ENCODE data around the gene CD99. TPM values are rescaled to one million over a fixed set of nuclear protein-coding genes. Genes with fewer than 3 reads are reported as not detected.
"Not testable (repeated sequence)": the region's sequence is repeated elsewhere in the genome, so short reads cannot be mapped to it uniquely, and the experiment has no call there.

Gene CD99
- total RNA-seq, 2 experiments from 2014 or later = 261 to 314 TPM

DNA sequence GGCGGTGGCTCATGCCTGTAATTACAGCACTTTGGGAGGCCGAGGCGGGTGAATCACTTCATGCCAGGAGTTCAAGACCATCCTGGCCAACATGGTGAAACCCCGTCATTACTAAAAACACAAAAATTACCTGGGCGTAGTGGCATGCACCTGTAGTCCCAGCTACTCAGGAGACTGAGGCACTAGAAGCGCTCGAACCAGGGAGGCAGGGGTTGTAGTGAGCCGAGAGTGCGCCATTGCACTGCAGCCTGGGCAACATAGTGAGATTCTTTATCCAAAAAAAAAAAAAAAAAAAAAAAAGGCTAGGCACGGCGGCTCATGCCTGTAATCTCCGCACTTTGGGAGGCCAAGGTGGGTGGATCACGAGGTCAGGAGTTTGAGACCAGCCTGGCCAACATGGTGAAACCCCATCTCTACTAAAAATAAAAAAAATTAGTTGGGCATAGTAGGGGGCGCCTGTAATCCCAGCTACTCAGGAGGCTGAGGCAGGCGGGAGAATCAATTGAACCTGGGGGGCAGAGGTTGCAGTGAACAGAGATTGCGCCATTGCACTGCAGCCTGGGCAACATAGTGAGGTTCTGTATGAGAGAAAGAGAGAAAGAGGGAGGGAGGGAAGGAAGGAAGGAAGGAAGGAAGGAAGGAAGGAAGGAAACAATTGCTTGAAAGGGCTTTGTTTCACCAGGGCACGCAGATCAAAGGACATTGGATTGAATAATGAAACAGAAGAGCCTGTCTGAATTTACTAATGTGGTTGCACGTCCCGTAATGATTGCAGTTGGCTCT, 73.9 kb downstream of the CD99 start:
- CTCF ChIA-PET; DNase-seq; H3K27me3 Mint-ChIP-seq; POLR2A ChIA-PET; H3K4me3 Mint-ChIP-seq; H3K27ac Mint-ChIP-seq; H3K9me3 Mint-ChIP-seq; H3K4me1 Mint-ChIP-seq; H3K36me3 Mint-ChIP-seq (ENCODE audit: low read depth): not testable (repeated sequence)

DNA sequence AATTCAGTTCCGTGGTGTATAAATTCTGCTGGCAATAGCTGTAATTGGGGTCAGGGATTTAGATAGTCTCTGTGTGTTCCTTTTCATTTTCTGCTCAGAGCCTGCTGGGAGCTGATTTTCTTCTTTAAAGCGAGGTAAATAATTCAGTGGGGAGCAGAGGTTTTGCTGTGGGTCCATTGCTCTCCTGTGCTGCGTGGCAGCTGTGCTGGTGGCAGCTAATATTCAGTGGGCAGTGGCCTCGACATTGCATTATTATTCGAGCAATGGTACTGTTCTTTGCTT, 74.4 kb downstream of the CD99 start:
- H3K9me3 Mint-ChIP-seq = peaks cover 5% of the 10 kb centered on the region
- no peaks in the 10 kb centered on the region for H3K27me3 Mint-ChIP-seq
- no peak overlapping the region for H3K4me3 Mint-ChIP-seq
- no peaks in the 10 kb centered on the region for H3K4me1 Mint-ChIP-seq
- no peaks in the 10 kb centered on the region for H3K36me3 Mint-ChIP-seq (ENCODE audit: low read depth)
- ChIA-PET CTCF (no interaction called here), POLR2A (no interaction called here)
- DNase-seq = no peak
- H3K27ac Mint-ChIP-seq = no peak overlapping the region

DNA sequence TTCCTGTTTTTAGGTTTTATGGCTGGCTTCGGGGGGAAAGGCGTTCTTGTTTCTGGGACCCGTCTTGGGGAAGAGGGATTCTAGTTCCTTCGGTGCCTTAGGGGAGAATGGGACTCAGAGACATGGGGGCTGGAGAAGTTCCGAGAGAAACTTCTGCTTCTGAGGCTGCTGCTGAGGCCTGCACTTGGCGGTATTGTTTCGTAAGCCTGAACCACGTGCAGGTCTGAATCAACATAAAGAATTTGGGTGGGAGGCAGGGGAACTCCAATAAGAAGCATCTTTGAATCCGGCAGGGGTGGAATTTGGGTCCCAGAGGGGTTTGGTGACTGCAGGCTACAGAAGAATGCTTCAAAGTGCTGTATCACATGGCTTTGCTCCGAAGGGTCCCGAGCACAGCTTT, 75.8 kb downstream of the CD99 start:
- ChIA-PET POLR2A (no interaction called here), CTCF (no interaction called here)
- Mint-ChIP-seq H3K27ac (no peak overlapping the region), H3K36me3 (ENCODE audit: low read depth) (no peaks in the 10 kb centered on the region), H3K4me1 (no peaks in the 10 kb centered on the region), H3K9me3 (peaks cover 7% of the 10 kb centered on the region), H3K27me3 (no peaks in the 10 kb centered on the region), H3K4me3 (no peak overlapping the region)
- no peak for DNase-seq

DNA sequence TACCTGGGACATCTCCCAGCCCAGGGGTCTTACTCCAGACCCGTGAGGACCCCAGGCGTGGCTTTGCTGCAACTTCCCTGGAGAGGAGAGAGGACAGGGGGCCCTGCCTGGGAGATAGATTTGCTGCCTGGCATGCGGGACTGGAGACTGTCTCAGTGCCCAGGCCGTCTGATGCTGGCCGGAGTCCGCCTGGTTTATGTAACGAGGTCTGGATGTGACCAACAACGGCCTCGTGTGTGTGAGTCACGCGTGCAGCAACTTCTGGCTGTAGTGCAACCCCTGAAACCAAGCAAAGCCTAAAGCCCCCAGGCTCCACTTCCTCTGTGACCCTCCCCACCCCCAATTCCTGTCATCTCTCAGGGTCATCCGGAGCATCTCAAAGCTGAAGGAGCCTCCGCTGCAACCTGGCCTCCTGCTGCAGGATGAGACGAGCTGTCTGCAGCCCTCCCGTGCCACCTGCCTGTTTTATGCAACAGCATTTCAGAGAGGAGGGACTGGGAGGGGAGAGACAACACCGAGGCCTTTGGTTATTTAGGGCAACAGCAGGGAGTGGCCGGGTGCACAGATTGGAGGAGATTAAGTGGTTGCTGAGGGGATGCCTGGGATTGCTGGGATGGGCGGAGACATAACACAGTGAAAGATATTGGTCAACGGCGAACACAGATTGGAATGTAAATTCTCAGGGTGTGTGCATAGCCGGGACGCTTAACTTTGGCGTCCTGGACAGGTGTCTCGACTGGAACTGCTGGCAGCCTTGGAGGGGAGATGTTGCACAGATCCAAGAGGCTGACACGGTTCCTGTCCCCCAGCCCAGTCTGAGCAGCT, 76.7 kb downstream of the CD99 start:
- Mint-ChIP-seq H3K9me3 (peaks cover 7% of the 10 kb centered on the region), H3K27ac (no peak overlapping the region), H3K4me1 (no peaks in the 10 kb centered on the region), H3K27me3 (no peaks in the 10 kb centered on the region), H3K4me3 (no peak overlapping the region), H3K36me3 (ENCODE audit: low read depth) (no peaks in the 10 kb centered on the region)
- ChIA-PET CTCF (no interaction called here), POLR2A (no interaction called here)
- no peak for DNase-seq

DNA sequence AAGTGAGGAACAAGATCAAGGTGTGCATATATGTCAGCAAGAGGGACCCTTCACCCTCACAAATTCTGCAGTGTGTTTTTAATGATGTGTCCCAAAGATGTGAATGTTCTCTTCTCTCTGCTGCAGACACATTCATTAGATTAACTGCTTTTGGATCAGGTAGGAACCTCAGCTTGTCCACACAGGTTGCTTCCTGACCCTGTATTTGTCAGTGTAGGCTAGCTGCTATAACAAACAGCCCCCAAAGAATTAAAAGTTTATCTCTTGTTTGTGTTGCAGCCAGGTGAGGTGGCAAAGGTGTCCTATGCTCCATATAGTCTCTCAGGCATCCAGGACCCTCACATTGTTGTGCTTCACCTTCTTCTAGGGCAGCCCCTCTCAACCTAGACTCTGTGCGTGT, 78.5 kb downstream of the CD99 start:
- Mint-ChIP-seq H3K4me1 (no peaks in the 10 kb centered on the region), H3K27me3 (no peaks in the 10 kb centered on the region), H3K27ac (no peak overlapping the region), H3K36me3 (ENCODE audit: low read depth) (no peaks in the 10 kb centered on the region), H3K4me3 (no peak overlapping the region), H3K9me3 (peaks cover 13% of the 10 kb centered on the region)
- ChIA-PET POLR2A (no interaction called here), CTCF (no interaction called here)
- DNase-seq = no peak

DNA sequence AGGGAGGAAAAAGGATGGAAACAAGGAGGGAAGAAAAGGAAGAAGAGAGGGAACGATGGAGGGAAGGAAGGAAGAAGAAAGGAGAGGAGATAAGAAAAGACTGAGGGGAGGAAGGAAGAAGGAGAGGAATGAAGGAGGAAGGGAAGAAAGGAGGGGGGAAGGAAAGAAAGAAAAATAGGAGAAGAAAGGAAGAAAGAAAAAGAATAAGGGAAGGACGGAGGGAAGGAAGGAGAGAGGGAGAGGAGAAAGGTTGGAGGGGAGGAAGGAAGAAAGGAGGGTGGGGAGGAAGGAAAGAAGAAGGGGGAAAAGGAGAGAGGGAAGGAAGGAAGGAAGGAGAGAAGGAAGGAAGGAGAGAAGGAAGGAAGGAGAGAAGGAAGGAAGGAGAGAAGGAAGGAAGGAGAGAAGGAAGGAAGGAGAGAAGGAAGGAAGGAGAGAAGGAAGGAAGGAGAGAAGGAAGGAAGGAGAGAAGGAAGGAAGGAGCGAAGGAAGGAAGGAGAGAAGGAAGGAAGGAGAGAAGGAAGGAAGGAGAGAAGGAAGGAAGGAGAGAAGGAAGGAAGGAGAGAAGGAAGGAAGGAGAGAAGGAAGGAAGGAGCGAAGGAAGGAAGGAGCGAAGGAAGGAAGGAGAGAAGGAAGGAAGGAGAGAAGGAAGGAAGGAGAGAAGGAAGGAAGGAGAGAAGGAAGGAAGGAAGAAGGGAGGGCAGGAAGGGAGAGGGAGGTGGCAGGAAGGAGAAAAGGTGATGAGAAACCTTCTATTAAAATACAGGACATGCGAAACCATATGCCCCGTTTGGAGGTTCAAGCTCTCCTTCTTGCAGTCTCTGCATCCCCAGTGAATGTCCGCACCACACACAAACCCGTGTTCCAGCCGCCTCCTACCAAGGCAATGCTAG, 82.3 kb downstream of the CD99 start:
- POLR2A ChIA-PET; H3K27ac Mint-ChIP-seq; H3K27me3 Mint-ChIP-seq; H3K4me1 Mint-ChIP-seq; H3K36me3 Mint-ChIP-seq (ENCODE audit: low read depth); CTCF ChIA-PET; H3K4me3 Mint-ChIP-seq; DNase-seq: not testable (repeated sequence)
- H3K9me3 Mint-ChIP-seq = peaks cover 17% of the 10 kb centered on the region

DNA sequence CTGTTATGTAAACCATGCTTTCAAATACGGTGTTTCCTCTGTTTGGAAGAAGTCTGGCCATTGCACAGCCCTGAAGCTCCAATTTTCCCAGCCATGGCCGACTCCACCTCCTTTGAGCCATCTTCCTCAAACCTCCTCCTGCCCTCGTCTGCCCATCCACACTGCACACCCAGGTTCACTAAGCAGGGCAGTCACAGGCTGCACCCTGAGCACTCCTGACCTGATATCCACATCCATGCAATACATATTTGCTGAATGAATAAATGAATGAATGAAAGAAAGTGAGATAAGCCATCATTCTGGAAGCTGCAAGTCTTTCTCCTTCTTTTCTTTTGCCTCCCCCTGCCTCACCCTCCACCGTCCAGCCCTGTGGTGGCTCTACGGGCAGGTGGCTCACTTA, 83.0 kb downstream of the CD99 start:
- Mint-ChIP-seq H3K4me3 (no peak overlapping the region), H3K36me3 (ENCODE audit: low read depth) (no peaks in the 10 kb centered on the region), H3K4me1 (no peaks in the 10 kb centered on the region), H3K27ac (no peak overlapping the region), H3K27me3 (peaks cover 3% of the 10 kb centered on the region), H3K9me3 (peaks cover 17% of the 10 kb centered on the region)
- ChIA-PET CTCF (no interaction called here), POLR2A (no interaction called here)
- DNase-seq = no peak

DNA sequence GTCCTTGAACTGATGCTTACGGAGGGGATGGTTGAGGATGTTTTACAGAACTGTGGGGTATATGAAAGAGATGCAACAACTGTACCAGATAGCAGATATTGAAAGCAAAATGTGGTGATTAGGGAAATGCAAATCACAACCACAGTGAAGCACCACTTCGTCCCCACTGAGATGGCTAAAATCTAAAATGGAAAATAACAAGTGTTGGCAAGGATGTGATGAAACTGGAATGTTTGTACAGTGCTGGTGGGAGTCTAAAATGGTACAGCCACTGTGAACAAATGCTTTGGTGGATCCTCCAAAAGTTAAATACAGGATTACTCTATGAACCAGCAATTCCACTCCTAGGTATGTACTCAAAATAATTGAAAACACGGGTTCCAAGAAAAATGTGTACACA, 83.7 kb downstream of the CD99 start:
- Mint-ChIP-seq H3K27me3 (peaks cover 3% of the 10 kb centered on the region), H3K36me3 (ENCODE audit: low read depth) (no peaks in the 10 kb centered on the region), H3K9me3 (peaks cover 13% of the 10 kb centered on the region), H3K4me3 (no peak overlapping the region), H3K4me1 (no peaks in the 10 kb centered on the region), H3K27ac (no peak overlapping the region)
- POLR2A ChIA-PET = no interaction called here
- CTCF ChIA-PET = no interaction called here
- DNase-seq = no peak

DNA sequence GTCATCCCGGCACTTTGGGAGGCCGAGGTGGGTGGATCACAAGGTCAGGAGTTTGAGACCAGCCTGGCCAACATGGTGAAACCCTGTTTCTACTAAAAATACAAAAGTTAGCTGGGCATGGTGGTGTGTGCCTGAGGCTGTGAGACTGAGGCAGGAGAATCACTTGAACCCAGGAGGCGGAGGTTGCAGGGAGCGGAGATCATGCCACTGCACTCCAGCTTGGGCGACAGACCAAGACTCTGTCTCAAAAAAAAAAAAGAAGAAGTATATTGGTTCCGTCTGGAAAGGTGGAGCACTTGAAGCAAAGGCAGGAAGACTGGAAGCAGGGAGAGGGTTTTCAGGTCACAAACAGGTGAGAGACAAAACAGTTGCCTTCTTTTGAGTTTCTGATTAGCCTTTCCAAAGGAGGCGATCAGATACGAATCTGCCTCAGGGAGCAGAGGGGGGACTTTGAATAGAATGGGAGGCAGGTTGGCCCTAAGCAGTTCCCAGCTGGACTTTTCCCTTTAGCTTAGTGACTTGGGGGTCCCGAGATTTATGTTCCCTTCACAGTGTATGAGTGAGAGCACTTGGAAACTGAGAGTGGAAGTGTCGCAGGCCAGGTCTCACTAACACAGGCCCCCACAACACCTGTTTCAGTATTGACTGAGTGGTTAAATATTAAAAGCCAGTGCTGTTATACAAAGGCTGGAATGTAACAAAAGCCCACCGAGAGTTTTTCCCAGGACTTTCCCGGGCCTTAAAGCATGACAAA, 89.6 kb downstream of the CD99 start:
- H3K36me3 Mint-ChIP-seq (ENCODE audit: low read depth); H3K4me3 Mint-ChIP-seq; DNase-seq; H3K9me3 Mint-ChIP-seq; CTCF ChIA-PET; H3K27me3 Mint-ChIP-seq; POLR2A ChIA-PET; H3K27ac Mint-ChIP-seq: not testable (repeated sequence)
- H3K4me1 Mint-ChIP-seq = peaks cover 10% of the 10 kb centered on the region

DNA sequence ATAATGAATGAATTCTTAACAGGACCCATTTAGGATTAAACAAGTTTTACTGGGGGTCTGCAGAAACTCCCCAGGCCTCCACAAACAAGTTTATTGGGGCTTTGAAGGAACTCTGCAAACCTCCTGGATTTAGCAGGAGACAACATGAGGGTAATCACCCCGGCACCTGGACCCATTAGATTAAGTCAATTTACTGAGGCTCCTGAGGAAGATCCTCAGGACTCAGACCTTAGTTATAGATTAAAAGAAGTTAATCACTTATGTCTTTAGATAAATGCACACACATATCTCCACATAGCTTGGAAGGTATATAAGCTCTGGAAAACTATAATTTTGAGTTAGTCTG, 90.1 kb downstream of the CD99 start:
- H3K4me1 Mint-ChIP-seq = peaks cover 10% of the 10 kb centered on the region
- no peak for DNase-seq
- H3K36me3 Mint-ChIP-seq (ENCODE audit: low read depth) = no peaks in the 10 kb centered on the region
- no peak overlapping the region for H3K27ac Mint-ChIP-seq
- ChIA-PET POLR2A (no interaction called here), CTCF (no interaction called here)
- H3K4me3 Mint-ChIP-seq = no peak overlapping the region
- peaks cover 7% of the 10 kb centered on the region for H3K27me3 Mint-ChIP-seq
- no peaks in the 10 kb centered on the region for H3K9me3 Mint-ChIP-seq

DNA sequence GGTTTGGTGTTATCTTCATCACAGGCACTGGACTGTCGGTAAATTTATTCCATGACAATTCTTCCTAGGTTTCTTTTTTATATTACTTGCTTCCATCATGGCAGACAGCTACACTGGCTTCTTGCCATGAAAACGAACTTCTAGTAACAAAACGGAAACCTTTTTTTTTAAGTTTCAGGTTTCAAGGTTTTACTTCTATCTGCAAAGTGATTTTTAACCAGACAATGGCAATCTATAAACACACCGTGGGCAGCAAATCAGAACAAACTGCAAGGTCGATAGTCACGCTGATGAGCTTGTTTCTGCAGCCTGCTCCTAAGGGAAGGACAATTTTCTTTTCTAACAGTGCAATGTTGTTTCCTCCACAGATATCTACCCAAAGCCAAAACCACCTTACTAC, 90.6 kb downstream of the CD99 start:
- CTCF ChIA-PET = no interaction called here
- no peak overlapping the region for H3K4me3 Mint-ChIP-seq

DNA sequence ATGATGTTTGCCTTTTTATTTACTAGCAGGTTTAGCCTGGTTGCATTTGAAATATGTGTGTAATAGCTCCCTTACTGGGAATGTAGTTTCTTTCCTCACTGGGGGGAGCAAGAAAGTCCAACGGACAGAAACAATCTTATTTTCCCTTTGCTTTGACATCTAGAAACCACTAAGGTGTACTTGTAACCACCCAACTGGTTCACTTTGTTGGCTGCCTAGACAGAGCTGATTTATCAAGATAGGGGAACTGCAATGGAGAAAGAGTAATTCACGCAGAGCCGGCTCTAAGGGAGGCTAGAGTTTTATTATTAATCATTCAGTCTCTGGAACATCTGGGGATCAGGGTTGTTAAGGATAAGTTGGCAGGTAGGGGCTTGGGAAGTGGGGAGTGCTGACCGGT, 91.1 kb downstream of the CD99 start:
- ChIA-PET CTCF (no interaction called here), POLR2A (no interaction called here)
- Mint-ChIP-seq H3K4me3 (no peak overlapping the region), H3K36me3 (ENCODE audit: low read depth) (no peaks in the 10 kb centered on the region), H3K27ac (no peak overlapping the region), H3K4me1 (peaks cover 10% of the 10 kb centered on the region), H3K27me3 (peaks cover 5% of the 10 kb centered on the region), H3K9me3 (no peaks in the 10 kb centered on the region)
- no peak for DNase-seq

More for the DNA sequence above, 90.6 kb downstream of the CD99 start:
- no peak overlapping the region for H3K27ac Mint-ChIP-seq
- H3K27me3 Mint-ChIP-seq = peaks cover 7% of the 10 kb centered on the region
- no peaks in the 10 kb centered on the region for H3K9me3 Mint-ChIP-seq
- no peak for DNase-seq
- H3K4me1 Mint-ChIP-seq = peaks cover 10% of the 10 kb centered on the region
- POLR2A ChIA-PET = no interaction called here
- H3K36me3 Mint-ChIP-seq (ENCODE audit: low read depth) = no peaks in the 10 kb centered on the region

DNA sequence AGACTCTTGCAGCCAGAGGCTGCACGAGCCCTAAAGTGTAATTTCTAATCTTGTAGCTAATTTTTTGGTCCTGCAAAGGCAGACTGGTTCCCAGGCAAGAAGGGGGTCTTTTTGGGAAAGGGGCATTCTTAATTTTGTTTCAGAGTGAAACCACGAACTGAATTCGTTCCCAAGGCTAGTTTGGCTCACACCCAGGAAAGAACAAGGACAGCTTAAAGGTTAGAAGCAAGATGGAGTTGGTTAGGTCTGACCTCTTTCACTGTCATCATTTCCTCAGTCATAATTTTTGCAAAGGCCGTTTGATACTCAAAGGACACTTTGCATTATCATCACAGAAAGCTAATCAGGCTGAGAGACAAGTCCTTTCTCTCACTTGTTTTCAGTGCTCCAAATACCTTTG, 91.7 kb downstream of the CD99 start:
- ChIA-PET CTCF (interaction anchor here (0.6 kb wide), 1 partner anchor 133 kb away, joined by 4 read pairs; no protein-coding TSS in a partner anchor), POLR2A (no interaction called here)
- Mint-ChIP-seq H3K4me3 (no peak overlapping the region), H3K27me3 (peaks cover 4% of the 10 kb centered on the region), H3K9me3 (no peaks in the 10 kb centered on the region), H3K27ac (no peak overlapping the region), H3K36me3 (ENCODE audit: low read depth) (no peaks in the 10 kb centered on the region), H3K4me1 (peaks cover 10% of the 10 kb centered on the region)
- no peak for DNase-seq

Measured in activated CD4-positive, alpha-beta T cell treated with anti-CD3 and anti-CD28 coated beads, Interleukin-2, amount 10 ng/mL, durations not matched to agents 7 days and 5 days (primary cell).